Measurements from ENCODE around the gene TMBIM1. TPM values are rescaled to one million over a fixed set of nuclear protein-coding genes. Genes with fewer than 3 reads are reported as not detected.

TMBIM1 gene
- total RNA-seq, 1 experiment from 2014 or later, result 91.0 TPM

GRCh38 chr2:218329027-218329825, 36.9 kb upstream of the TMBIM1 start:
- intact Hi-C loops (cut with micrococcal nuclease), result no loop called here

More at GRCh38 chr2:218329027-218329825, 36.9 kb upstream of the TMBIM1 start:
- H3K9ac ChIP-seq (ENCODE audit: low read length), result no peak overlapping the region
- no peak overlapping the region for H3K4me3 ChIP-seq (replicated peaks in 1 of 2; ENCODE audit: low read depth in 1 of 2, low read length in 2 of 2)
- no peak for TF ChIP-seq EZH2phosphoT487 (IDR thresholded peaks at IDR 0.05; ENCODE audit: borderline replicate concordance)
- TF ChIP-seq JUND (IDR thresholded peaks at IDR 0.05), result no peak
- no peak for TF ChIP-seq ZNF274 (IDR thresholded peaks at IDR 0.05; ENCODE audit: low read depth, low read length)
- no peak for TF ChIP-seq CBX3 (IDR thresholded peaks at IDR 0.05; ENCODE audit: low read depth)
- no peak for TF ChIP-seq TCF7L2 (IDR thresholded peaks at IDR 0.05; ENCODE audit: borderline replicate concordance, extremely low read depth, insufficient read depth, insufficient read length)
- no peak for TF ChIP-seq ELF1 (IDR thresholded peaks at IDR 0.05; ENCODE audit: borderline replicate concordance, low read depth)
- TF ChIP-seq MAX (IDR thresholded peaks at IDR 0.05), result no peak
- TF ChIP-seq REST (IDR thresholded peaks at IDR 0.05; ENCODE audit: low read depth), result no peak
- TF ChIP-seq SIN3A (IDR thresholded peaks at IDR 0.05; ENCODE audit: low read depth), result no peak
- TF ChIP-seq ATF3 (IDR thresholded peaks at IDR 0.05), result no peak
- no peak for TF ChIP-seq SRF (IDR thresholded peaks at IDR 0.05; ENCODE audit: low read depth)
- no peak for TF ChIP-seq RAD21 (IDR thresholded peaks at IDR 0.05; ENCODE audit: low read depth)
- no peak for TF ChIP-seq CTCF (IDR thresholded peaks at IDR 0.05 in 2 of 3, conservative IDR thresholded peaks at IDR 0.05 in 1 of 3; ENCODE audit: borderline replicate concordance in 1 of 3, insufficient read depth in 1 of 3, low read depth in 2 of 3, low read length in 2 of 3)
- no peak for TF ChIP-seq EZH2 (IDR thresholded peaks at IDR 0.05)
- TF ChIP-seq POLR2A (IDR thresholded peaks at IDR 0.05; ENCODE audit: borderline replicate concordance, extremely low read depth, insufficient read depth, insufficient read length), result no peak
- no peak overlapping the region for H2AFZ ChIP-seq (ENCODE audit: low read depth, low read length, poor library complexity, severe bottlenecking)
- H3K79me2 ChIP-seq (ENCODE audit: insufficient read depth, low read length), result no peaks in the 10 kb centered on the region
- peaks cover 4 to 5% of the 10 kb centered on the region in 2 experiments for H3K4me1 ChIP-seq (ENCODE audit: control insufficient read depth in 1 of 2, insufficient read depth in 2 of 2, low read length in 2 of 2)
- DNase-seq (ENCODE audit: low read depth, low spot score) (no peak), ATAC-seq (no peak)
- no peaks in the 10 kb centered on the region for H4K20me1 ChIP-seq (ENCODE audit: insufficient read depth)
- H3K9me2 ChIP-seq (ENCODE audit: insufficient read depth), result no peaks in the 10 kb centered on the region
- ChIA-PET POLR2A (no interaction called here), CTCF (no interaction called here), RAD21 (ENCODE audit: low non-redundant PET in 1 of 2, low total read pairs in 2 of 2, uncharacterized antibody in 2 of 2, unreplicated experiment in 2 of 2) (no interaction called here)
- no peak overlapping the region for H3K4me2 ChIP-seq (ENCODE audit: low read length)
- no peaks in the 10 kb centered on the region for H3K36me3 ChIP-seq (ENCODE audit: control insufficient read depth in 1 of 2, insufficient read depth in 2 of 2, low read length in 2 of 2)
- no TSS peak for BruUV-seq (replicated peaks)
- H3K27ac ChIP-seq (ENCODE audit: low read depth, low read length), result no peak overlapping the region
- no peaks in the 10 kb centered on the region for H3K27me3 ChIP-seq (ENCODE audit: insufficient read depth, low read length)
- H3K9me3 ChIP-seq (ENCODE audit: control insufficient read depth in 1 of 2, insufficient read depth in 1 of 2, low read depth in 1 of 2, low read length in 2 of 2), result no peaks in the 10 kb centered on the region
